GM12864 (cell line): ENCODE results near the gene OTUD5.

Experiments
- DNase-seq: peaks from one replicate; pipeline ENCODE4 v3.0.0-alpha.2; 2011; ENCODE audit warnings: low read depth
- H3K4me3 ChIP-seq: 2 replicates; pipeline ENCODE4 v1.5.1; 2011; ENCODE audit warnings: mild to moderate bottlenecking, low read depth, low read length, control low read depth
- TF ChIP-seq, protein P1 (sequence below): IDR thresholded peaks from 2 replicates; pipeline ENCODE4 v1.5.1; 2011; ENCODE audit warnings: low read depth, mild to moderate bottlenecking, moderate library complexity, low read length, control low read depth, inconsistent platforms; ENCODE audit errors: missing control alignments

The OTUD5 gene

DNA sequence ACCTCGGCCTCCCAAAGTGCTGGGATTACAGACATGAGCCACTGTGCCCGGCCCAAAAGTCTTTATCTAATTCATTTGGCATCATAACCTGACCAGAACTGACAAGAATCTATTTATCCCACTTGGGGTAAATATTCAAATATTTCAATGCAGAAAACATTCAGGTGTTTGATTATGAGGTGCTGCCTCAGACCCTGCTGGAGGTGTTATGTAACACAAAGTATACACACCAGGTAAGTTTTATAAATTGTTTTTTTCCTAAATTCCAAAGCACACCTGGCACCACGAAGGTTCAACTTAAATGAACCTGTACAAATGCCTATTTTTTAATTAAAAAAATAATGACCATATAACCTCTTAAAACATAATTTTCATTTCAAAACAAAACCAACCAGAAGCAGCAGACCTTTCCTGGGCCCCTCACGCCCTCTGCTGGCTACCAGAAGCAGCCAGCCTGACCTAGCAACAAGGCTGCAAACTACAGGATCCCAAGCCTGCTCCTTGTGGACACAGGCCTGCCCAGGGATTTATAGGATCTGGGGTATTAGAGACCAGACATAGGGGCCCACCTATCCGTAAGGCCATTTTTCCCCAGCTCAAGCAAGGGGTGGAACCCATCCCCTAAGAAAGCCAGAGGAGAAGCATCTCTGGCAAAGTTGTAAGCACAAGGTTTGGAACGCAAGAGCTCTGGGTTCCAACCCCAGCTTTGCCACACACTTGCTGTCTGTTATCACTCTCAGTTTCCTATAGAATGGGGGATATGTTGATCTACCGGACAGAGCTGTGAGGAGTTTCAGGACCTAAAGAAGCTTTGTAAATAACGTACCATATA is 11.7 kb downstream of the OTUD5 start:
- no peak overlapping the region for H3K4me3 ChIP-seq
- DNase-seq, result no peak
- TF ChIP-seq, protein P1, sequence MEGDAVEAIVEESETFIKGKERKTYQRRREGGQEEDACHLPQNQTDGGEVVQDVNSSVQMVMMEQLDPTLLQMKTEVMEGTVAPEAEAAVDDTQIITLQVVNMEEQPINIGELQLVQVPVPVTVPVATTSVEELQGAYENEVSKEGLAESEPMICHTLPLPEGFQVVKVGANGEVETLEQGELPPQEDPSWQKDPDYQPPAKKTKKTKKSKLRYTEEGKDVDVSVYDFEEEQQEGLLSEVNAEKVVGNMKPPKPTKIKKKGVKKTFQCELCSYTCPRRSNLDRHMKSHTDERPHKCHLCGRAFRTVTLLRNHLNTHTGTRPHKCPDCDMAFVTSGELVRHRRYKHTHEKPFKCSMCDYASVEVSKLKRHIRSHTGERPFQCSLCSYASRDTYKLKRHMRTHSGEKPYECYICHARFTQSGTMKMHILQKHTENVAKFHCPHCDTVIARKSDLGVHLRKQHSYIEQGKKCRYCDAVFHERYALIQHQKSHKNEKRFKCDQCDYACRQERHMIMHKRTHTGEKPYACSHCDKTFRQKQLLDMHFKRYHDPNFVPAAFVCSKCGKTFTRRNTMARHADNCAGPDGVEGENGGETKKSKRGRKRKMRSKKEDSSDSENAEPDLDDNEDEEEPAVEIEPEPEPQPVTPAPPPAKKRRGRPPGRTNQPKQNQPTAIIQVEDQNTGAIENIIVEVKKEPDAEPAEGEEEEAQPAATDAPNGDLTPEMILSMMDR, result peak; percentile 70

DNA sequence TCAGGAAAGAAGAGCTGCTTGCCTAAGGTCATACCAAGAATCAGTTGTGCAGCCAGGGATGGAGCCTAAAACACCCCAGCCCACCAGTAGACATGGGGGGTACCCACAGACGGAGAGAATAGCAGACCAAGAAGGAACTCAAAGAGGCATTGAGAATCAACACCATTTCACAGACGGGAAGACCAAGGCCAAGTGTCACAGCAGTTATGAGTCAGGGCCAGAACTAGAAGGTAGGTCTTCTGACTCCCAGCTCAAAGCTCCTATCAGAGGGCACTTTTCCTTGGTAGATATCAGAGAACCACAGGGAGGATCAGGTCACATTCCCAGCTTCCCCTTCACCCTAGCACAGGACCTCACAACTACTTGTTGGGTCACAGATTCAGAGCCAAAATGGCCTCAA is 14.5 kb downstream of the OTUD5 start:
- H3K4me3 ChIP-seq, result no peak overlapping the region
- DNase-seq, result no peak
- TF ChIP-seq, protein P1, result no peak

DNA sequence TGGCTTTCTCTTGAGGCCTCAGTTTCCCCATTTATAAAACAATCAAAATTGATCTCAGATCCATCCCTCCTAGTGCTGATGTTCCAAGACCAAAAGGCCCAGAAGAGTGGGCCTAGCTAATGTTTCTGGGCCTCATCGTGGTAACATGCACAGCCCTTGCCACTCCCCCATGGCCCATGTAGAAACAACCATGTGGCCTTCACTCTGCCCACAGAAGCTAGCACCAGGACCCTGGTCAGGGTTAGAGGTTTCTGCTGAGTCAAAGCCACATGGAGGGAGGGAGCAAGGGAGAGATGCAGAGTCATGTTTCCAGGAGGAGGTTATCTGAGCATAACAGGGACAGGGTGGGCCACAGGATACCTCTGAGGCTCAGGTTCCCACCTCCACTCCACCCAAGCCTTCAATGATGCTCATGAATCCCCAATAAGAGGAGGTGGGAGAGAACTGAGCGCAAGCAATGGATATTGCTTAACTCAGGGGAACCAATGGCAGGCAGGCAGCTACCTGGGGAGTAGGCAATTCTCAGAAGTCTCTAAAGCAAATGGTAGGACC is 16.9 kb downstream of the OTUD5 start:
- no peak for DNase-seq
- TF ChIP-seq, protein P1, result no peak
- no peak overlapping the region for H3K4me3 ChIP-seq

DNA sequence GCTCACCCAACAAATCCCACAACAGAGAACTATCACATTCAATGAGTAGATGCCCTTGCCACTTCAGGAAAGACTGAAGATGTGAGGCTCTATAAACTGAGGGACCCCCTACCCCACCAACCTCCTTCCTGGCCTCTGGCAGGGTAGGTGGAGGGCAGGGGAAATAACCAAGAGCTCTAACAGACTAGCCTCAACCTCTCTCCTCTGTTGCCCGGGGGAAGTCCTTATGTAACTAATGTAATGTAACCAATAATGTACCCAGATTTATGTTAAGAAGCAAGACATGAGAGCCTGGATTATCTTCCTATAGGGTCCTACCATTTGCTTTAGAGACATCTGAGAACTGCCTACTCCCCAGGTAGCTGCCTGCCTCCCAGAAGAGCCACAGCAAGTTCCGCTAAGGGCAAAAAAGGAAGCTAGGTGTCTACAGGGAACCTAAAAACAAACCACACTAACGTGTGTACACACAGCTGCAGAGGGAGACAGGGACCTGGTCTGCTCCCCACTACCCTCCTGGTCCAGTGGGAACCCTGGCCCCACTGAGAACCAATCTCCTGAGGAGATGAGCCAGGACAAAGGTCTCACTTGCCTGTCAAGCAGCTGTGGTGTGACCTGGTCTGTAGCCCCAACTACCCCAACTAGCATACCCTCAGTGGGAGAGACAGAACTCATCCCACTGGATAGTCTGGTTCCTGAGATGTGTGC is 17.7 kb downstream of the OTUD5 start:
- no peak for DNase-seq
- TF ChIP-seq, protein P1, result no peak
- H3K4me3 ChIP-seq, result no peak overlapping the region

DNA sequence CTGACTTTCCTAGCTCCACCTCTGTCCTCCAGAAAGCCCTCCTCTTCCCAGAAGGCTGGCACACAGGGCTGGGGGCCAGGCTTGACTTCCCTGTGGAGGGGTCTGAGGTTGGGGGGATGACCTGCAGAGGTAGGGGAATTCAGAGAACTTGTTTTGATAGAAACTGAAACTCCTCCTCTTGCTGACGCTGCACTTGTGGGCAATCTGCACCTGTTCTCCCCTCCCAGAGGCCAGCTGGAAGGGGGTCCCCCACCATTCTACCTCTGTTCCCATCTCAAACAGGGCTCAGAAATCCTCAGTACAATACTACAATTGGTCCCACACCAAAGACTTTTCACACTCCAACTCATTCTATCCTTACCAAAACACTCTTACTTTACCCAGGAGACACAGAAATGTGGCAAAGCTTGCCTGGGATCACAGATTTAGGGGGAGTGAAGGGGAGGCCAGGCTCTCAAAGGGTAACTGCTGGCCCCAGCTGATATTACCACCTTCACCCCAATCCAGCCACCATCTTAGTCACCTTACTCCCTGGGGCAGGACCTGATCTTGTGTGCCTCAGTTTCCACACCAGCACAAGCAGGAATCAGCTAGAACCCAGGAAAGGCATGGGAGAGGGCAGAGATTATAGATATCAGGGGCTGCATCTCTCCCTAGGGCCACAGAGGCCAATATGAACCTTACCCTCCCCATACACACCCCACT is 18.5 kb downstream of the OTUD5 start:
- H3K4me3 ChIP-seq, result no peak overlapping the region
- TF ChIP-seq, protein P1, result no peak
- peak; percentile 64 for DNase-seq

DNA sequence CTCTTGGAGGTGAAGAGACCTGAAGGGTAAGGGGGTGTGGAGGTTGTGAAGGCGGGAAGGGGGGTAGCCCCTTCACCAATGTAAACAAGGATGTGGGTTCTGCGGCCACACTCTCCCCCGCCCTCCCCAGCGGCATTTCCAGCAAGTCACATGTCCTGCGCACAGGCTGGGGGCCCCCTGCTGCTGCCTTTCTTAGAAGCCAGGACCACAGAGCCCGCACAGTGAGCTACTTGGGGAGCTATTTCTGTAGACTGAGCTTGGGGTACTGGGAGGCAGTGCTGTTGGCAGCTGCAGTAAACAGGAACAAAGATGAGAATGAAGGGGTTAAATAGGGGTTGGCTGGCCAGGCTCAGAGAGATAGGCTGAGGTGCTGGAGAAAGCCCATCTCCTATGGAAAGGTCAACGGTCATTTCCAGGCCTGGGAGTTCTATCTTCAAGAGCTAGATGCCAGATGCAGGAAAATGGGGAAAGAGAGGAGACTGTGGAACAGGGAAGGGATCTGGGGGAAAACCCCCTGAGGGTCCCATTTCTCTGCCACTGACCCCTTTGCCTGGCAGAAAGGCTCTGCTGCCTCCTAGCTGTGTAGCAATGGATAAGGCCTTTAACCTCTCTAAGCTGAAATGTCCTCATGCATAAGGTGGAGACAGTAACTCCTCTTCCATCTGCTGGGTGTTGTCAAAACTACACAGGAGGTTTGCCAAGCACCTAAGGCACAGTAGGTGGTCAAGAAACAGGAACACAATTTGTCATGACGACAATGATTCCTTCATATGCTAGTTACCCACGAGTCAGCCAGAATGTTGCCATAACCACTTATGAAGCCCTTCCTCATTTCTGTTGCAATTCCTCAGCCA is 20.1 kb downstream of the OTUD5 start:
- H3K4me3 ChIP-seq, result peak overlapping the region; percentile 20
- TF ChIP-seq, protein P1, result peak; percentile 39
- peak; percentile 81 for DNase-seq
